ENCODE results near the gene PLEKHG5.
A peak's percentile ranks its signal among the peaks of the same experiment; 100 is the strongest.
"Not testable (repeated sequence)": the region's sequence is repeated elsewhere in the genome, so short reads cannot be mapped to it uniquely, and the experiment has no call there.

Gene PLEKHG5

GRCh38 chr1:6495041-6495441 is 3.6 kb upstream of the PLEKHG5 start:
- Histone ChIP-seq H3K9ac (ENCODE audit: low read depth, low read length) (no peak overlapping the region), H3K9me3 (ENCODE audit: control insufficient read depth, insufficient read depth, low read length) (no peaks in the 10 kb centered on the region), H3K27me3 (ENCODE audit: control insufficient read depth, insufficient read depth, low read length) (peaks cover 29% of the 10 kb centered on the region), H3K4me3 (ENCODE audit: low read depth, low read length) (no peak overlapping the region), H3K27ac (ENCODE audit: low read depth, low read length) (no peak overlapping the region), H3K4me1 (ENCODE audit: control insufficient read depth, insufficient read depth, low read length) (peaks cover 20% of the 10 kb centered on the region), H3K36me3 (ENCODE audit: control insufficient read depth, insufficient read depth, low read length) (no peaks in the 10 kb centered on the region)

- H3K36me3 ChIP-seq (ENCODE audit: control insufficient read depth, insufficient read depth, low read length): no peaks in the 10 kb centered on the region
- H3K27ac ChIP-seq (ENCODE audit: low read depth, low read length): no peak overlapping the region
- H3K4me3 ChIP-seq (ENCODE audit: low read depth, low read length): no peak overlapping the region
- H3K9me3 ChIP-seq (ENCODE audit: control insufficient read depth, insufficient read depth, low read length): no peaks in the 10 kb centered on the region
- H3K9ac ChIP-seq (ENCODE audit: low read depth, low read length): no peak overlapping the region
- peaks cover 20% of the 10 kb centered on the region for H3K4me1 ChIP-seq (ENCODE audit: control insufficient read depth, insufficient read depth, low read length)
- H3K27me3 ChIP-seq (ENCODE audit: control insufficient read depth, insufficient read depth, low read length): peaks cover 29% of the 10 kb centered on the region
Observed at GRCh38 chr1:6494627-6495026, 3.2 kb upstream of the PLEKHG5 start.

- H3K27me3 ChIP-seq (ENCODE audit: control insufficient read depth, insufficient read depth, low read length): peaks cover 28% of the 10 kb centered on the region
- not testable (repeated sequence) for H3K27ac ChIP-seq (ENCODE audit: low read depth, low read length); H3K9me3 ChIP-seq (ENCODE audit: control insufficient read depth, insufficient read depth, low read length); H3K9ac ChIP-seq (ENCODE audit: low read depth, low read length); H3K36me3 ChIP-seq (ENCODE audit: control insufficient read depth, insufficient read depth, low read length); H3K4me3 ChIP-seq (ENCODE audit: low read depth, low read length)
- peaks cover 20% of the 10 kb centered on the region for H3K4me1 ChIP-seq (ENCODE audit: control insufficient read depth, insufficient read depth, low read length)
Observed at GRCh38 chr1:6493834-6494223, 2.4 kb upstream of the PLEKHG5 start.

- Histone ChIP-seq H3K4me1 (ENCODE audit: control insufficient read depth, insufficient read depth, low read length) (peaks cover 20% of the 10 kb centered on the region), H3K4me3 (ENCODE audit: low read depth, low read length) (no peak overlapping the region; the same call in 1 of the 2 replicates), H3K27ac (ENCODE audit: low read depth, low read length) (peak overlapping the region; percentile 45), H3K36me3 (ENCODE audit: control insufficient read depth, insufficient read depth, low read length) (no peaks in the 10 kb centered on the region), H3K27me3 (ENCODE audit: control insufficient read depth, insufficient read depth, low read length) (peaks cover 14% of the 10 kb centered on the region), H3K9ac (ENCODE audit: low read depth, low read length) (no peak overlapping the region), H3K9me3 (ENCODE audit: control insufficient read depth, insufficient read depth, low read length) (no peaks in the 10 kb centered on the region)
Observed at GRCh38 chr1:6491966-6492365, 499 bp upstream of the PLEKHG5 start.

- Histone ChIP-seq H3K27ac (ENCODE audit: low read depth, low read length) (peak overlapping the region; percentile 85), H3K36me3 (ENCODE audit: control insufficient read depth, insufficient read depth, low read length) (no peaks in the 10 kb centered on the region), H3K4me3 (ENCODE audit: low read depth, low read length) (peak overlapping the region; percentile 87), H3K9ac (ENCODE audit: low read depth, low read length) (peak overlapping the region; percentile 41), H3K27me3 (ENCODE audit: control insufficient read depth, insufficient read depth, low read length) (peaks cover 5% of the 10 kb centered on the region), H3K9me3 (ENCODE audit: control insufficient read depth, insufficient read depth, low read length) (no peaks in the 10 kb centered on the region), H3K4me1 (ENCODE audit: control insufficient read depth, insufficient read depth, low read length) (peaks cover 21% of the 10 kb centered on the region)
Observed at GRCh38 chr1:6491081-6491449, 402 bp downstream of the PLEKHG5 start.

GRCh38 chr1:6490181-6491080 is 1.0 kb downstream of the PLEKHG5 start:
- Histone ChIP-seq H3K9me3 (ENCODE audit: control insufficient read depth, insufficient read depth, low read length) (no peaks in the 10 kb centered on the region), H3K27ac (ENCODE audit: low read depth, low read length) (peak overlapping the region; percentile 85), H3K9ac (ENCODE audit: low read depth, low read length) (peak overlapping the region; percentile 41), H3K36me3 (ENCODE audit: control insufficient read depth, insufficient read depth, low read length) (no peaks in the 10 kb centered on the region), H3K27me3 (ENCODE audit: control insufficient read depth, insufficient read depth, low read length) (no peaks in the 10 kb centered on the region), H3K4me1 (ENCODE audit: control insufficient read depth, insufficient read depth, low read length) (peaks cover 16% of the 10 kb centered on the region), H3K4me3 (ENCODE audit: low read depth, low read length) (peak overlapping the region; percentile 87)

GRCh38 chr1:6489799-6490180 is 1.7 kb downstream of the PLEKHG5 start:
- Histone ChIP-seq H3K9me3 (ENCODE audit: control insufficient read depth, insufficient read depth, low read length) (no peaks in the 10 kb centered on the region), H3K4me3 (ENCODE audit: low read depth, low read length) (peak overlapping the region; percentile 87), H3K27ac (ENCODE audit: low read depth, low read length) (no peak overlapping the region), H3K9ac (ENCODE audit: low read depth, low read length) (no peak overlapping the region), H3K4me1 (ENCODE audit: control insufficient read depth, insufficient read depth, low read length) (peaks cover 17% of the 10 kb centered on the region), H3K27me3 (ENCODE audit: control insufficient read depth, insufficient read depth, low read length) (peaks cover 3% of the 10 kb centered on the region; the same call in 1 of the 2 replicates), H3K36me3 (ENCODE audit: control insufficient read depth, insufficient read depth, low read length) (no peaks in the 10 kb centered on the region)

- peaks cover 19% of the 10 kb centered on the region for H3K4me1 ChIP-seq (ENCODE audit: control insufficient read depth, insufficient read depth, low read length)
- H3K9me3 ChIP-seq (ENCODE audit: control insufficient read depth, insufficient read depth, low read length): no peaks in the 10 kb centered on the region
- H3K27ac ChIP-seq (ENCODE audit: low read depth, low read length): no peak overlapping the region
- no peaks in the 10 kb centered on the region for H3K36me3 ChIP-seq (ENCODE audit: control insufficient read depth, insufficient read depth, low read length)
- H3K4me3 ChIP-seq (ENCODE audit: low read depth, low read length): peak overlapping the region; percentile 87; the same call in 1 of the 2 replicates
- peaks cover 7% of the 10 kb centered on the region; the same call in 1 of the 2 replicates for H3K27me3 ChIP-seq (ENCODE audit: control insufficient read depth, insufficient read depth, low read length)
- no peak overlapping the region for H3K9ac ChIP-seq (ENCODE audit: low read depth, low read length)
Observed at GRCh38 chr1:6489383-6489765, 2.1 kb downstream of the PLEKHG5 start.

GRCh38 chr1:6488602-6489382 is 2.7 kb downstream of the PLEKHG5 start:
- Histone ChIP-seq H3K9me3 (ENCODE audit: control insufficient read depth, insufficient read depth, low read length) (no peaks in the 10 kb centered on the region), H3K27me3 (ENCODE audit: control insufficient read depth, insufficient read depth, low read length) (peaks cover 7% of the 10 kb centered on the region; the same call in 1 of the 2 replicates), H3K36me3 (ENCODE audit: control insufficient read depth, insufficient read depth, low read length) (no peaks in the 10 kb centered on the region), H3K9ac (ENCODE audit: low read depth, low read length) (no peak overlapping the region), H3K27ac (ENCODE audit: low read depth, low read length) (no peak overlapping the region), H3K4me3 (ENCODE audit: low read depth, low read length) (no peak overlapping the region), H3K4me1 (ENCODE audit: control insufficient read depth, insufficient read depth, low read length) (peaks cover 19% of the 10 kb centered on the region)

- H3K36me3 ChIP-seq (ENCODE audit: control insufficient read depth, insufficient read depth, low read length): no peaks in the 10 kb centered on the region
Observed at GRCh38 chr1:6487804-6488484, 3.5 kb downstream of the PLEKHG5 start.

More at GRCh38 chr1:6487804-6488484, 3.5 kb downstream of the PLEKHG5 start:
- H3K27ac ChIP-seq (ENCODE audit: low read depth, low read length): no peak overlapping the region
- no peak overlapping the region for H3K4me3 ChIP-seq (ENCODE audit: low read depth, low read length)
- H3K4me1 ChIP-seq (ENCODE audit: control insufficient read depth, insufficient read depth, low read length): peaks cover 19% of the 10 kb centered on the region
- no peaks in the 10 kb centered on the region for H3K9me3 ChIP-seq (ENCODE audit: control insufficient read depth, insufficient read depth, low read length)
- H3K9ac ChIP-seq (ENCODE audit: low read depth, low read length): no peak overlapping the region
- peaks cover 7% of the 10 kb centered on the region; the same call in 1 of the 2 replicates for H3K27me3 ChIP-seq (ENCODE audit: control insufficient read depth, insufficient read depth, low read length)

All from HUES48 (cell line).